Measurements from ENCODE around the gene NHERF2.

Gene NHERF2

GRCh38 chr16:2047330-2048115 lies 20.8 kb downstream of the NHERF2 start, which contains the start of the genes NTHL1 and TSC2:
Gene NTHL1, minus strand, starts transcription at chr16:2047834. Its CDS starts 11 bp downstream, at chr16:2047823.
Gene TSC2, plus strand, starts transcription at chr16:2047985. Its CDS starts 631 bp downstream, at chr16:2048616.
- no peaks in the 10 kb centered on the region for H3K27me3 ChIP-seq (replicated peaks; ENCODE audit: insufficient read depth, low read length)
- H3K27ac ChIP-seq (ENCODE audit: low read length) = no peak within 1 kb of the TSS
- no peaks in the 10 kb centered on the region for H3K9me3 ChIP-seq (replicated peaks; ENCODE audit: insufficient read depth, low read length)
- peak within 1 kb of the TSS; percentile 89 for H3K4me3 ChIP-seq (ENCODE audit: low read length)
- peaks cover 4% of the 10 kb centered on the region for H3K4me1 ChIP-seq (ENCODE audit: low read length)
- H2AFZ ChIP-seq (ENCODE audit: low read length) = peak within 1 kb of the TSS; percentile 91
- peak; percentile 97 for DNase-seq
- H3K79me2 ChIP-seq (ENCODE audit: low read length) = peaks cover 25% of the 10 kb centered on the region
- H3K36me3 ChIP-seq (replicated peaks; ENCODE audit: insufficient read depth, low read length) = no peaks in the 10 kb centered on the region
- peak within 1 kb of the TSS; percentile 93 for H3K4me2 ChIP-seq (ENCODE audit: low read depth, low read length)
- H3K9ac ChIP-seq (ENCODE audit: low read length) = peak within 1 kb of the TSS; percentile 65; the same call in 1 of the 2 replicates
- no peaks in the 10 kb centered on the region for H3K9me2 ChIP-seq (replicated peaks; ENCODE audit: insufficient read depth, low read length)
- TF ChIP-seq EZH2phosphoT487 (IDR thresholded peaks at IDR 0.05; ENCODE audit: low read length) (no peak), EZH2 (optimal IDR thresholded peaks at IDR 0.05; ENCODE audit: low read depth, low read length) (no peak), CTCF (IDR thresholded peaks at IDR 0.05; ENCODE audit: low read length) (no peak; the same call in 1 of the 2 replicates)
- H4K20me1 ChIP-seq (ENCODE audit: insufficient read depth, low read length) = no peaks in the 10 kb centered on the region
- H3F3A ChIP-seq (ENCODE audit: insufficient read depth, low read length) = no peaks in the 10 kb centered on the region

- Histone ChIP-seq H3K27me3 (replicated peaks; ENCODE audit: insufficient read depth, low read length) (no peaks in the 10 kb centered on the region), H2AFZ (ENCODE audit: low read length) (peak overlapping the region; percentile 91), H3K79me2 (ENCODE audit: low read length) (peaks cover 25% of the 10 kb centered on the region), H3K4me2 (ENCODE audit: low read depth, low read length) (peak overlapping the region; percentile 93), H3K27ac (ENCODE audit: low read length) (no peak overlapping the region), H3K9ac (ENCODE audit: low read length) (peak overlapping the region; percentile 65; the same call in 1 of the 2 replicates), H4K20me1 (ENCODE audit: insufficient read depth, low read length) (no peaks in the 10 kb centered on the region), H3K36me3 (replicated peaks; ENCODE audit: insufficient read depth, low read length) (no peaks in the 10 kb centered on the region), H3K9me3 (replicated peaks; ENCODE audit: insufficient read depth, low read length) (no peaks in the 10 kb centered on the region), H3K4me1 (ENCODE audit: low read length) (peaks cover 4% of the 10 kb centered on the region), H3K4me3 (ENCODE audit: low read length) (peak overlapping the region; percentile 89), H3K9me2 (replicated peaks; ENCODE audit: insufficient read depth, low read length) (no peaks in the 10 kb centered on the region), H3F3A (ENCODE audit: insufficient read depth, low read length) (no peaks in the 10 kb centered on the region)
- peak; percentile 21 for DNase-seq
- TF ChIP-seq CTCF (IDR thresholded peaks at IDR 0.05; ENCODE audit: low read length) (no peak), EZH2phosphoT487 (IDR thresholded peaks at IDR 0.05; ENCODE audit: low read length) (no peak), EZH2 (optimal IDR thresholded peaks at IDR 0.05; ENCODE audit: low read depth, low read length) (no peak)
These were observed 21.4 kb downstream of the NHERF2 start for GRCh38 chr16:2048116-2048543.

- no peaks in the 10 kb centered on the region for H3F3A ChIP-seq (ENCODE audit: insufficient read depth, low read length)
- no peak for TF ChIP-seq EZH2 (optimal IDR thresholded peaks at IDR 0.05; ENCODE audit: low read depth, low read length)
- TF ChIP-seq CTCF (IDR thresholded peaks at IDR 0.05; ENCODE audit: low read length) = no peak
- no peak for TF ChIP-seq EZH2phosphoT487 (IDR thresholded peaks at IDR 0.05; ENCODE audit: low read length)
- no peak overlapping the region for H3K4me2 ChIP-seq (ENCODE audit: low read depth, low read length)
- peaks cover 4% of the 10 kb centered on the region for H3K4me1 ChIP-seq (ENCODE audit: low read length)
- H3K79me2 ChIP-seq (ENCODE audit: low read length) = peaks cover 16% of the 10 kb centered on the region
- no peak overlapping the region for H3K4me3 ChIP-seq (ENCODE audit: low read length)
- H3K36me3 ChIP-seq (replicated peaks; ENCODE audit: insufficient read depth, low read length) = no peaks in the 10 kb centered on the region
- no peak overlapping the region for H3K27ac ChIP-seq (ENCODE audit: low read length)
- H3K9ac ChIP-seq (ENCODE audit: low read length) = no peak overlapping the region
- H3K27me3 ChIP-seq (replicated peaks; ENCODE audit: insufficient read depth, low read length) = no peaks in the 10 kb centered on the region
- no peaks in the 10 kb centered on the region for H3K9me2 ChIP-seq (replicated peaks; ENCODE audit: insufficient read depth, low read length)
- no peaks in the 10 kb centered on the region for H3K9me3 ChIP-seq (replicated peaks; ENCODE audit: insufficient read depth, low read length)
- H4K20me1 ChIP-seq (ENCODE audit: insufficient read depth, low read length) = no peaks in the 10 kb centered on the region
- DNase-seq = no peak
- H2AFZ ChIP-seq (ENCODE audit: low read length) = no peak overlapping the region
These were observed 26.5 kb downstream of the NHERF2 start for GRCh38 chr16:2053211-2053610.
